GM19397 (cell line): ENCODE results near the gene TRIO.

Source experiments
- ATAC-seq: cut with Tn5 transposase; IDR thresholded peaks from one replicate; pipeline ENCODE4 v1.9.1; 2021; ENCODE audit warnings: mild to moderate bottlenecking, moderate library complexity; ENCODE audit not compliant: unreplicated experiment

TRIO gene

DNA sequence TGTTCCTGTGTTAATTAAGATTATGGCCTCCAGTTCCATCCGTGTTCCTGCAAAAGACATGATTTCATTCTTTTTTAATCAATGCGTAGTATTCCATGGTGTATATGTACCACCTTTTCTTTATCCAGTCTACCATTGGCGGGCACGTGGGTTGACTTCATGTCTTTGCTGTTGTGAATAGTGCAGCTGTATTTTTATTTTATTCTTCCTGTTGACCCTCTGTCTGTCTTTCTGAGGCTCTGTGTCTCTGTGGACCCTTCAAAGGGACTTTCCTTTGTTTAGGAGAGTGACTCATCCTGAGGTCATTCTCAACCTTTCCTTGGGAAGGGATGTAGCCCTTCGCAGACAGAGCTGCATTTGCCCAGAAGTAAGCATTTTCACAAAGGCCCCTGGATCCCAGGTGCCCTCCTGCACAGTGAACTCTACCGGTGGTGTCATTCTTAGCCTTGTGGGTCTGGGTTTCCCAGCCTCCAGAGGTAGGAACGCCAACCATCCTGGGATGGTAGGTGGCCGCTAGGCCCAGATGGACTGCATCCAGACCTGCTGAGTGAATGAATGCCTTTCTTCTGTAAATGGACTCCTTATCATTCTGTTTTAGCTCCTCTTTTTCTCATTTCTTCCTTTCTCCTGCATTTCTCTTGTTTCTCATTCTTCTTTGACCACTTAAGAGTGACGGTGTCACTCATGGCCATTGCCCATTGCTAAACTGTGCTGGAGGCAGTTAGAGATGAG is 22.4 kb downstream of the TRIO start:
- no peak for ATAC-seq

DNA sequence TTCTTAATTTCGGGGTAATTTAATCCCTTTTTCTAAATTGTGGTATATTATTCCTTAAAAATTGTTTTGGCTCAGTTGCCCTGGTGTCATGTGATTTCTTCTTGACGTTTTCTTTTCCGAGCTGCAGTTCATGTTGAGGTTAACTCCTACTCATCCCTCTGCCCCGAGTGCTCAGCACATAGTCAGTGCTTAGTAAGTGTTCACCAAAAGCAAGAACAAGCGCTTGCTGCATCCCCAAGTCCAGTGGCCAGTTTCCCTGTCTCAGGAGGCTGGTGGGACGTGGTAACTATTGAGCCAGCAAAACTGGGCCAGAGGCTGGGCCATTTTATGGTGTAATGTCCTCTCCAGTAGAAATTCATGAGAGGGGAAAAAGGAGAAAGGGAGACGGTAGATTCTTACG is 23.3 kb downstream of the TRIO start:
- no peak for ATAC-seq

DNA sequence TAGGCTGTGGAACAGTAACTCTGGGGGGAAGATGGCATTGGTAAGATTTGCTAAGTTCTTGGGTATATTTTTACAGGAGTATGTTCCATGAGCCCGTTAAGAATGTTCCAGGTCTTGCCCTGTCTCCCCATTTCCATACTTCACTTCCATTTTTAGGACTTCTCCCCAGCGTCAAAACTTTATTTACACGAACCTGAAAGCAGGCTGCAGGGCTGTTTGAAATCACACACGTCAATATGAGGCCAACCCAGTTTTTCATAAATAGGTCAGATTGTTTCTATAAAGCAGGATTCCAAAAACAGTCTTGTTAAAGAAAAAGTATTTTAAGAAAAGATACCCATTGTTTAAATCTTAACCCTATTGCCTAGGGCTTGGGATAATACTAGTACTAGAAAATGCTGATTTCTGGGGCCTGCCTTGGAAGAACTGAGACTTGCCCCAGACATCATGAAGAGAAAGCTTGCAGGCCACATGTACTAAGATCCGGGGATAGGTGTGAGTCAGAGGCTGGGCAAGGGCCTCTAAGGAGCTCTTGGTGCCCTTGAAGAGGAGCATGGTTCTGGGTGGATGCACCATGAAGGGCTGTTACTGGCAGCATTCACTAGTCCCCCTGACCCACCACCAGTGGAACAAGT is 24.2 kb downstream of the TRIO start:
- no peak for ATAC-seq

DNA sequence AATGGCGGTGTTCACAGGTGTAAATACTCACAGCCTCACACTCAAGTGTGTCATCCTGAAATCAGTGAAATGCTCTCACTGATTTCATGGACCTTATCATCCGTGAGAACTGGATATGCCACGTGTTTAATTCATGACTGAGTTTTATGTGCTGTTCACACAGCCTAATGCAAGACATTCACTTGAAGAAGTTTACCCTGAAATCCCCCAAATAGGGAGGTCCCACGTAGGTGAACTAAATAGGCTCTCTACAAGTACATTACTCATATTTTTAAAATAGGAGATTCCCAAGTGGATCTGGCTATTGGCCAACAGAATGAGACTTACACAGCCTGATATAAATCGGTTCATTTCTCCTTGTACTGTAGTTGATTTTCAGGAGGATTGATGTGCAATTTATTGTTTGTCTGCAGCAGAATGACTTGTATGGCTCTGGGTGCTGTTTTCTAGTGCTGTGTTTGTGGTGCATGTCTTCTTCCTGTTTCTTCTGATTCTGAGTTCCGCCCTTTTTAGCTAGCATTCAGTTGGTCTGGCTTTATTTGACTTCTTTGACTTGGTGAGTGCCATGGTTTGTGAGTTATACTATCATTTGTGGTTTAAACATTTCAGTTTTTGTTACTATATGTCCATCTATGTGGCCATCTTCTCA is 25.1 kb downstream of the TRIO start:
- no peak for ATAC-seq

- ATAC-seq, result no peak
Measured at GRCh38 chr5:14168793-14169262, 25.7 kb downstream of the TRIO start.

DNA sequence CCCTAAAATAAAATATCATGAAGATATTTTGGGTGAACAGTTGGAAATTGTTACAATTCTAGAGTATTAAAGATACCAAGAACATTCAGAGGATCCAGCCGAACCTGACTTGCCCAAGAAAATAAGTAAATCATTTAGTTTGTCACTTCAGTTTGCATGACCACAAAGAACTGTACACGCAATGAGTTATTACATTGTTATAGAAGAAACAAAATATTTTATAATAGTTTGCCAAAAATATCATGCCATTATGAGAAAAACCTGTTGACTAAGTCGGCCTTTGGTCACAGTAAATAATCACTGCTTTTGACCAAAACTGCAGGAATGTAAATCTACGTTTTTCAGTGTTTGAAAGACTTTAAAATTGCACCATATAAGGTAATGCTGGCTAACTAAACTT is 27.9 kb downstream of the TRIO start:
- no peak for ATAC-seq

GRCh38 chr5:14171621-14172020 is 28.5 kb downstream of the TRIO start:
- ATAC-seq, result no peak

DNA sequence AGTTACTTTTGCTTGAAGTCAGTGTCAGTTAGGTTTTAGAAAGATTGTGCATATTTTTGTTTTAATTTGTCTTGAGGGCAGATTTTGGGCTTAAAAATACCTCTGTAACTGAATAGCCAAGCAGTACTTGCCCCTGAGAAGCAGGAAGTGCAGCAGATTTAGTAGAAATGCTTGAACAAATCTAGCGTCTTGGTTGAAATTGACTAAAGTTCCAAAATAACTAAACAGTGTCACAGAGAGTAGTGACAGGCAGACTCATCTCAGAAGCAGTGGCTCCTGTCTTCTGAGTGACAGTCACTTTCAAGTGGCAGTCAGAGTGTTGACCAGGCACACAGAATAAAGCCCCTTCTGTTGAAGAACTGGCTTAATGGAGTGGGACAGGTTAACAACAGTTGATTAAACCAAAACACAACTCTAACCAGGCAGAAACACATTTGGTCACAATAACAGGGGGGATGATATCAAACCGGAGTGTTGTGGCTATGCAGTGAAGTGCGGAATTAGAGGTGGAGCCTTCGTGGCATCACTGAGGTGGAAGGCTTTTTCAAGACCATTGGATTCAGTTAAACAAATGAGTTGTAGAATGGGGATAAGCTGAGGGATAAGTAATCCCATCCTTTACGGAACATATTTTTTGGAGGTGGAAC is 29.1 kb downstream of the TRIO start:
- peak; percentile 53 for ATAC-seq

GRCh38 chr5:14173377-14174229 is 30.5 kb downstream of the TRIO start:
- peak; percentile 2 for ATAC-seq

DNA sequence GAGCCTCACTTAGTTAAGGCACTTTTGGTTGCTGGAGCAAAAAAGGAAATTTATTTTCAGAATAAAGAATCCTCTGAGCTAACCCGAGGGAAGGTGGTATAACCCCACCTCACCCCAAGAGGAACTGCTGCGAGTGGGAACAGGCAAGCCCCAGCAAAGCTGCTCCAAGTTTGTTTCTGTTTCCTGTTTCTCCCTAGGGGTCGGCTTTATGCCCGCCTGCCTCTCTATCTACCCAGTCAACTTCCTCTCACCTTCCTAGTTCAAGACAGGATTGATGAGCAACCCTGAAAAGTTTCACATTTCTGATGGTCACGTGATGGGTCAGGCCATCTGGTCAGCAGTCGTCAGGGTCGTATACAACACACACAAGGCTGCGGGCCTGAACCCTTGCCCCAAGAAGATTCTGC is 31.1 kb downstream of the TRIO start:
- peak; percentile 25 for ATAC-seq

GRCh38 chr5:14175381-14175780 is 32.2 kb downstream of the TRIO start:
- no peak for ATAC-seq

GRCh38 chr5:14176888-14177287 is 33.7 kb downstream of the TRIO start:
- ATAC-seq, result no peak

- ATAC-seq, result no peak
Measured at GRCh38 chr5:14177634-14178033, 34.5 kb downstream of the TRIO start.

DNA sequence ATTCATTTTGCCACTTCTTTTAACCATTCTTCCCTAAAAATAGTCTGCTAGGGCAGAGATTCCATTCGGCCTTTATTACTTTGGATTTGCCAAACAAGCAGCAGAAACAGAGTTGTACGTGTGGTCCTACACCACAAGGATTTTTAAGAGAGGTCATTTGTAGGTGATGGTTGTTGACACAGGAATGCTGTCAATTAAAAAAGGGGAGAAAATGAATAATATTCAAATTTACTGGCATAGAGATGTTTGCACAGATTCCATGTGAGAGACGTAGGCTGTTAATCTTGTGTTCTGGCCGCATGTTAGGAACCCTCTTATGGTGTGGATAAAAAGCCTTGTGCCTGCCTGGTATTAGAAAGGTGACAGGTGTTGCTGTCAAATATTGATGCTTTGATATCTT is 34.9 kb downstream of the TRIO start:
- no peak for ATAC-seq

DNA sequence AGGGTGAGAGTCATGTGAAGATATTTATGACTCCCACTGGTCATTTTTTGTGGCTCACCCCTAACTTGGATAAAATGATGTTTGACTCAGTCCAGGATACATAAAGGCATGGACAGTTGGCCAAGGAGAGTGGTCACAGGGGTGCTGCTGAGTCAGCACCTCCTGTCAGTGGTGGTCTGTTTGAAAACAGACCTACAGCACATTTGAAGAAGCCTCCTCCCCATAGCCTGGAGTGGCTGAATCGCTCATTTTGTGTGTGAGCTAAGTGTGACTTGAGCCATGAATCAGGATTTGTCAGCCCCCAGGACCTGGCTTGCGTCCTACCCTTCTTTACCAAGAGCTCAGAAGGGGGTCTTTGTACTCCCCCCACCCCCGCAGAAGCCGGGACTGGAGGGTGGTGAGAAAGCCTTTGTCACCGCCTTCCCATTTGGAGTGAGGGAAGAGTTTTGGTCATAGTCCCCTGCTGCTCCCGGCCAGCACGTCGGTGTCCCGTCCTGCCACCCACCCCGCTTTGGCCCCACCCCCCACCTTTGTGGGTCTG is 35.6 kb downstream of the TRIO start:
- ATAC-seq, result no peak

- ATAC-seq, result no peak
Measured at GRCh38 chr5:14179446-14179845, 36.3 kb downstream of the TRIO start.

DNA sequence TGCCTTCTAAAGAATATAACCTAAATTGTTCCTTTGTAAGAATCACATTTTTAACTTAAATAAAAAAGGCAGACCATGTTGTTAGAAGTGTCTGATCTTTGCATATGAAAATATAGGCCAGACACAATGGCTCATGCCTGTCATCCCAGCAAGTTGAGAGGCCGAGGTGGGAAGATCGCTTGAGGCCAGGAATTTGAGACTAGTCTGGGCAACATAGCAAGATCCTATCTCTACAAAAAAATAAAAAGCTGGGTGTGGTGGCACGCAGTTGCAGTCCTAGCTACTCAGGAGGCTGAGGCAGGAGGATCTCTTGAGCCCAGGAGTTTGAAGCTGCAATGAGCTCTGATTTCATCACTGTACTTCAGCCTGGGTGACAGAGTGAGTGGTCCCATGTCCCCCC is 37.3 kb downstream of the TRIO start:
- no peak for ATAC-seq

DNA sequence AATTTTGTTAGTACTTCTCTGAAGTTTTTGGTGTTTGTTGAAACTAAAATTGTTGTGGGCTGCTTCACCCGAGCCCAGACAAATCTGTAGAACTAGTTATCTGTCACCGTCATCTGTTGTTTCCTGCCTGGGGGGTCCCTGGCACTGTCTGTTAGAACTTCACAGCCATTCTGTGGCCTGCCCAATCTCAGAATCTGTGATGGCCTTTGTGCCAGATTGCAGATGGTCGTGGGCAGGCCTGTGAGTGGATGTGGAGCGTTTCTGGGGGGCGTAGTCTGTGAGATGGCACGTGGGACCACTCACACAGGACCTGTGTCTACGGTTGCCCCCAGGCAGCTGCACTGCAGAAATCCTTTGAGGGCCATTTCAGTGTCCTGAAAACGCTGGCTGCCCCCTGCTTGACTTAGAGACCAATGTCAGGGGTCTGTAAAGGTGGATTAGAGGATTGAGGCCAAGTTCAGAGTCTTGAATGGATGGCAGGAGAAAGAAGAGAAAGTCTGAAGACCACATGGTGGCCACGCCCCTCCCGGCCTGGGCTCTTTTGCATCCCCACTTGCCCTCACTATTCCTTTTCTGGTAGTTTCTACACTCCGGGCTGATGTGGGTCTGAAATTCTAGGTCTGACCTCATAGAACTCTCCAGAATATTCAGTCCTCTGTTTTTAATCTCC is 38.3 kb downstream of the TRIO start:
- ATAC-seq, result no peak

- ATAC-seq, result no peak
Measured at GRCh38 chr5:14182761-14183160, 39.6 kb downstream of the TRIO start.
